HepG2 (cell line): ENCODE data around the gene TTN. TPM values are rescaled to one million over a fixed set of nuclear protein-coding genes. Genes with fewer than 3 reads are reported as not detected.

Experiments used
- CAMTA2 ChIP-seq: sonication (generic); formaldehyde crosslinking; IDR thresholded peaks from 2 replicates; pipeline ENCODE4 v1.4.0; 2020; ENCODE audit warnings: mild to moderate bottlenecking, missing genetic modification reagents, borderline replicate concordance
- GABPB1 ChIP-seq: IDR thresholded peaks from 2 replicates; pipeline ENCODE4 v1.6.1; 2016; ENCODE audit warnings: mild to moderate bottlenecking, missing genetic modification reagents, moderate library complexity, missing compliant biosample characterization
- ISL2 ChIP-seq: sonication (generic); formaldehyde crosslinking; IDR thresholded peaks from 2 replicates; pipeline ENCODE4 v1.5.0; 2020; ENCODE audit warnings: missing genetic modification reagents
- MXI1 ChIP-seq: IDR thresholded peaks from 3 replicates; pipeline ENCODE4 v1.6.1; 2012; ENCODE audit warnings: low read depth, low read length, inconsistent platforms, borderline replicate concordance
- NCOA5 ChIP-seq: sonication (generic); formaldehyde crosslinking; IDR thresholded peaks from 2 replicates; pipeline ENCODE4 v1.4.0; 2020; ENCODE audit warnings: missing genetic modification reagents
- NPAS2 ChIP-seq: sonication (generic); formaldehyde crosslinking; IDR thresholded peaks from 2 replicates; pipeline ENCODE4 v1.8.0; 2022; ENCODE audit warnings: mild to moderate bottlenecking, missing genetic modification reagents, borderline replicate concordance
- SMAD1 ChIP-seq: sonication (generic); formaldehyde crosslinking; IDR thresholded peaks from 2 replicates; pipeline ENCODE4 v1.4.0; 2020; ENCODE audit warnings: missing genetic modification reagents, low read depth, mild to moderate bottlenecking, borderline replicate concordance
- TBP ChIP-seq: sonication (generic); formaldehyde crosslinking; IDR thresholded peaks from 2 replicates; pipeline ENCODE4 v1.5.0; 2020; ENCODE audit warnings: missing genetic modification reagents
- TFDP1 ChIP-seq: IDR thresholded peaks from 2 replicates; pipeline ENCODE4 v1.6.1; 2016; ENCODE audit warnings: missing compliant biosample characterization, missing genetic modification reagents, borderline replicate concordance
- ZC3H4 ChIP-seq: sonication (generic); formaldehyde crosslinking; IDR thresholded peaks from 2 replicates; pipeline ENCODE4 v1.4.0; 2020; ENCODE audit warnings: missing genetic modification reagents, borderline replicate concordance
- ZNF138 ChIP-seq: sonication (generic); formaldehyde crosslinking; IDR thresholded peaks from 2 replicates; pipeline ENCODE4 v1.5.0; 2020; ENCODE audit warnings: mild to moderate bottlenecking, low read depth, missing genetic modification reagents
- ZNF24 ChIP-seq: fragments of 450-650 bp; IDR thresholded peaks from 2 replicates; pipeline ENCODE4 v1.6.1; 2017; ENCODE audit warnings: antibody characterized with exemption, mild to moderate bottlenecking
- ZNF317 ChIP-seq: sonication (generic); formaldehyde crosslinking; IDR thresholded peaks from 2 replicates; pipeline ENCODE4 v1.5.0; 2020; ENCODE audit warnings: mild to moderate bottlenecking, missing genetic modification reagents
- ZNF337 ChIP-seq: sonication (generic); formaldehyde crosslinking; IDR thresholded peaks from 2 replicates; pipeline ENCODE4 v1.5.1; 2020; ENCODE audit warnings: missing genetic modification reagents, low read depth, mild to moderate bottlenecking, borderline replicate concordance
- ZNF484 ChIP-seq: sonication (generic); formaldehyde crosslinking; IDR thresholded peaks from 2 replicates; pipeline ENCODE4 v1.5.1; 2020; ENCODE audit warnings: mild to moderate bottlenecking, low read depth, missing genetic modification reagents, borderline replicate concordance
- ZNF607 ChIP-seq: sonication (generic); formaldehyde crosslinking; IDR thresholded peaks from 2 replicates; pipeline ENCODE4 v1.5.1; 2020; ENCODE audit warnings: missing genetic modification reagents, mild to moderate bottlenecking, borderline replicate concordance
- ZNF614 ChIP-seq: IDR thresholded peaks from 2 replicates; pipeline ENCODE4 v1.6.1; 2018; ENCODE audit warnings: missing biosample characterization, missing genetic modification reagents, inconsistent platforms, borderline replicate concordance
- ZNF761 ChIP-seq: sonication (generic); formaldehyde crosslinking; conservative IDR thresholded peaks from 2 replicates; pipeline ENCODE4 v1.4.0; 2020; ENCODE audit warnings: mild to moderate bottlenecking, missing genetic modification reagents
- polyA plus RNA-seq, 8 experiments: library from polyadenylated mRNA; depleted of rRNA in 3 of 8; stranded (reverse) in 7 of 8; unstranded in 1 of 8; fragments of >200 nt; fragmentation: Illumina TruSeq in 4 of 8; extraction: Trizol in 4 of 8; gene quantifications; 2 replicates each; pipeline versions ENCODE4 v1.2.1 to v1.2.3, GENCODE V29; 2011 to 2016; ENCODE audit warnings: low read depth in 4 of 8, missing spikeins in 1 of 8, mixed read lengths in 1 of 8; ENCODE audit not compliant: insufficient read depth in 1 of 8
- total RNA-seq, 5 experiments: library from RNA; depleted of rRNA; stranded (reverse); fragments of >200 nt; fragmentation: Illumina TruSeq; extraction: Trizol; gene quantifications; 2 replicates each; pipeline ENCODE4 v1.2.3, GENCODE V29; 2016; ENCODE audit warnings: low read depth in 1 of 5
- TF ChIP-seq, protein P1 (sequence below): sonication (generic); formaldehyde crosslinking; IDR thresholded peaks from 2 replicates; pipeline ENCODE4 v1.8.0; 2022; ENCODE audit warnings: mild to moderate bottlenecking, missing genetic modification reagents; ENCODE audit not compliant: insufficient replicate concordance
- TF ChIP-seq, protein P2 (sequence below): sonication (generic); formaldehyde crosslinking; IDR thresholded peaks from 2 replicates; pipeline ENCODE4 v1.5.0; 2020; ENCODE audit warnings: missing genetic modification reagents
- TF ChIP-seq, protein P3 (sequence below): sonication (generic); formaldehyde crosslinking; IDR thresholded peaks from 2 replicates; pipeline ENCODE4 v1.4.0; 2020; ENCODE audit warnings: mild to moderate bottlenecking, missing genetic modification reagents

TTN gene
- total and polyA plus RNA-seq, 2 of the 13 experiments (the other 11 are each of a cell fraction or from before 2014, with no cell fraction given) = under 0.01 TPM

DNA sequence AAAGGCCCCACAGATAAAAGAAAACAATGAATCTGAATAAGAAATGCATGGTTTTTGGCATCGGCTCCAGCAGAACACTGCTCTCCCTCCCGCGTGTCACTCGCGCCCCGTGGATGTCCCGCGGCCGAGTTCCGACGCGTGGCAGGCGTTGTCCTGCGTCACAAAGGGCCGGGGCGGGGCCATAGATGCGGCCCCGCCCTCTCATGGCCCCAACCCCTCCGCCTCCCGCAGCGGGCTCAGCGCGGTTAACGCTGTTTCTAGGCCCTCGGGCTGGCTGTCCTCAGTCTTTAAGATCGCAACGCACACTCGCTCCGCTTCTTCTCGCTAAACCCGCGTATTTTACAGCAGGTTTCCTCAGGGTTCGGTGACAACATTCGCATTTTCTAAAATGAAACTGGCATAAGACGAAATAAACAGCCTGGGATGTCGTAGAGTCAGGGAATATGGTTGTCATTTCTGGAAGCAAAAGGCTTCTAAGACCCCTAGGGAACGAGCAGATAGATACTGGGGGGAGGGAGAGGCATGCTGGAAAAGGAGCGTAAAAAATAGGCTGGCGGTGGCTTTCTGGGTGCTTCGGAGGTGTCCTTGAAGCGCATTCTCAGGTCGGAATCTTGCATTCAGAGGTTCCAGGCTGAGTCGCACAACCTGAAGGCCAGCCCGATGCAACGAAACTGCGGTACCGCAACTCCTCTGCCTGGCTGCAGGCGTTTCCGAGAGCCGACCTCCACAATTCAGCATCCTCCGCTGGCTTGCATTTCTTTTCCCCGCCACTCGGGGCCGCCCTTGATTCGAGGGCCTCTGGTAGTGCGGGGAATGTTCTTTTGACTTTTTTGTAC lies 328.6 kb downstream of the TTN start, which contains the start of gene FKBP7 (continued):
- TF ChIP-seq TFDP1 (CRISPR knock-in tag) = peak; percentile 66; the same call in 1 of the 2 replicates
- no peak for TF ChIP-seq TBP
- no peak for TF ChIP-seq NCOA5 (CRISPR knock-in tag)
- TF ChIP-seq ZNF138 (CRISPR knock-in tag) = no peak
- peak; percentile 13 for TF ChIP-seq CAMTA2
- TF ChIP-seq, protein P1, sequence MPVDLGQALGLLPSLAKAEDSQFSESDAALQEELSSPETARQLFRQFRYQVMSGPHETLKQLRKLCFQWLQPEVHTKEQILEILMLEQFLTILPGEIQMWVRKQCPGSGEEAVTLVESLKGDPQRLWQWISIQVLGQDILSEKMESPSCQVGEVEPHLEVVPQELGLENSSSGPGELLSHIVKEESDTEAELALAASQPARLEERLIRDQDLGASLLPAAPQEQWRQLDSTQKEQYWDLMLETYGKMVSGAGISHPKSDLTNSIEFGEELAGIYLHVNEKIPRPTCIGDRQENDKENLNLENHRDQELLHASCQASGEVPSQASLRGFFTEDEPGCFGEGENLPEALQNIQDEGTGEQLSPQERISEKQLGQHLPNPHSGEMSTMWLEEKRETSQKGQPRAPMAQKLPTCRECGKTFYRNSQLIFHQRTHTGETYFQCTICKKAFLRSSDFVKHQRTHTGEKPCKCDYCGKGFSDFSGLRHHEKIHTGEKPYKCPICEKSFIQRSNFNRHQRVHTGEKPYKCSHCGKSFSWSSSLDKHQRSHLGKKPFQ (CRISPR knock-in tag) = peak; percentile 21
- TF ChIP-seq, protein P2, sequence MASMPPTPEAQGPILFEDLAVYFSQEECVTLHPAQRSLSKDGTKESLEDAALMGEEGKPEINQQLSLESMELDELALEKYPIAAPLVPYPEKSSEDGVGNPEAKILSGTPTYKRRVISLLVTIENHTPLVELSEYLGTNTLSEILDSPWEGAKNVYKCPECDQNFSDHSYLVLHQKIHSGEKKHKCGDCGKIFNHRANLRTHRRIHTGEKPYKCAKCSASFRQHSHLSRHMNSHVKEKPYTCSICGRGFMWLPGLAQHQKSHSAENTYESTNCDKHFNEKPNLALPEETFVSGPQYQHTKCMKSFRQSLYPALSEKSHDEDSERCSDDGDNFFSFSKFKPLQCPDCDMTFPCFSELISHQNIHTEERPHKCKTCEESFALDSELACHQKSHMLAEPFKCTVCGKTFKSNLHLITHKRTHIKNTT (CRISPR knock-in tag) = no peak
- TF ChIP-seq ISL2 = peak; percentile 69; the same call in 1 of the 2 replicates
- TF ChIP-seq ZC3H4 (CRISPR knock-in tag) = 0 out of 2 replicates have a peak, but pooled peaks have one; percentile 2
- TF ChIP-seq, protein P3, sequence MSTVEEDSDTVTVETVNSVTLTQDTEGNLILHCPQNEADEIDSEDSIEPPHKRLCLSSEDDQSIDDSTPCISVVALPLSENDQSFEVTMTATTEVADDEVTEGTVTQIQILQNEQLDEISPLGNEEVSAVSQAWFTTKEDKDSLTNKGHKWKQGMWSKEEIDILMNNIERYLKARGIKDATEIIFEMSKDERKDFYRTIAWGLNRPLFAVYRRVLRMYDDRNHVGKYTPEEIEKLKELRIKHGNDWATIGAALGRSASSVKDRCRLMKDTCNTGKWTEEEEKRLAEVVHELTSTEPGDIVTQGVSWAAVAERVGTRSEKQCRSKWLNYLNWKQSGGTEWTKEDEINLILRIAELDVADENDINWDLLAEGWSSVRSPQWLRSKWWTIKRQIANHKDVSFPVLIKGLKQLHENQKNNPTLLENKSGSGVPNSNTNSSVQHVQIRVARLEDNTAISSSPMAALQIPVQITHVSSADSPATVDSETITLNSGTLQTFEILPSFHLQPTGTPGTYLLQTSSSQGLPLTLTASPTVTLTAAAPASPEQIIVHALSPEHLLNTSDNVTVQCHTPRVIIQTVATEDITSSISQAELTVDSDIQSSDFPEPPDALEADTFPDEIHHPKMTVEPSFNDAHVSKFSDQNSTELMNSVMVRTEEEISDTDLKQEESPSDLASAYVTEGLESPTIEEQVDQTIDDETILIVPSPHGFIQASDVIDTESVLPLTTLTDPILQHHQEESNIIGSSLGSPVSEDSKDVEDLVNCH (CRISPR knock-in tag) = no peak
- TF ChIP-seq ZNF24 = no peak
- peak; percentile 66; the same call in 1 of the 3 replicates for TF ChIP-seq MXI1
- TF ChIP-seq ZNF607 (CRISPR knock-in tag) = no peak; the same call in 1 of the 2 replicates
- peak; percentile 71 for TF ChIP-seq GABPB1
- TF ChIP-seq NPAS2 (CRISPR knock-in tag) = no peak
- TF ChIP-seq SMAD1 (CRISPR knock-in tag) = peak; percentile 92; the same call in 1 of the 2 replicates
- peak; percentile 46 for TF ChIP-seq ZNF614
- peak; percentile 80; the same call in 1 of the 2 replicates for TF ChIP-seq ZNF337 (CRISPR knock-in tag)
- TF ChIP-seq ZNF317 = peak; percentile 69; the same call in 1 of the 2 replicates
- peak; percentile 47; the same call in 1 of the 2 replicates for TF ChIP-seq ZNF761
- no peak for TF ChIP-seq ZNF484 (CRISPR knock-in tag)
